ENCODE results near the gene MYOM3. TPM values are rescaled to one million over a fixed set of nuclear protein-coding genes. Genes with fewer than 3 reads are reported as not detected.

MYOM3 gene
- total and polyA plus RNA-seq, 2 of the 13 experiments (the other 11 are each of a cell fraction or from before 2014, with no cell fraction given) = 5.8 to 15.3 TPM

- TF ChIP-seq ZHX2 (IDR thresholded peaks at IDR 0.05; ENCODE audit: low read depth) (no peak), ZHX2 (CRISPR knock-in tag; IDR thresholded peaks at IDR 0.05; ENCODE audit: borderline replicate concordance) (no peak), MLXIP (CRISPR knock-in tag; IDR thresholded peaks at IDR 0.05; ENCODE audit: borderline replicate concordance) (no peak), NAIF1 (CRISPR knock-in tag; IDR thresholded peaks at IDR 0.05; ENCODE audit: borderline replicate concordance) (no peak), ZNF556 (CRISPR knock-in tag; IDR thresholded peaks at IDR 0.05; ENCODE audit: borderline replicate concordance) (peak; percentile 73; the same call in 1 of the 2 replicates), ZNF251 (CRISPR knock-in tag; IDR thresholded peaks at IDR 0.05) (no peak), ZNF230 (CRISPR knock-in tag; IDR thresholded peaks at IDR 0.05) (no peak; the same call in 1 of the 2 replicates), ZNF83 (CRISPR knock-in tag; IDR thresholded peaks at IDR 0.05; ENCODE audit: borderline replicate concordance) (no peak), HNRNPLL (IDR thresholded peaks at IDR 0.05; ENCODE audit: low read depth, low read length, poor library complexity, severe bottlenecking) (no peak), ZNF660 (CRISPR knock-in tag; IDR thresholded peaks at IDR 0.05; ENCODE audit: borderline replicate concordance, low read depth) (no peak), ZNF451 (CRISPR knock-in tag; IDR thresholded peaks at IDR 0.05) (no peak)
- TF ChIP-seq, protein P1, sequence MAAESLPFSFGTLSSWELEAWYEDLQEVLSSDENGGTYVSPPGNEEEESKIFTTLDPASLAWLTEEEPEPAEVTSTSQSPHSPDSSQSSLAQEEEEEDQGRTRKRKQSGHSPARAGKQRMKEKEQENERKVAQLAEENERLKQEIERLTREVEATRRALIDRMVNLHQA (CRISPR knock-in tag; IDR thresholded peaks at IDR 0.05) = no peak
- TF ChIP-seq, protein P2, sequence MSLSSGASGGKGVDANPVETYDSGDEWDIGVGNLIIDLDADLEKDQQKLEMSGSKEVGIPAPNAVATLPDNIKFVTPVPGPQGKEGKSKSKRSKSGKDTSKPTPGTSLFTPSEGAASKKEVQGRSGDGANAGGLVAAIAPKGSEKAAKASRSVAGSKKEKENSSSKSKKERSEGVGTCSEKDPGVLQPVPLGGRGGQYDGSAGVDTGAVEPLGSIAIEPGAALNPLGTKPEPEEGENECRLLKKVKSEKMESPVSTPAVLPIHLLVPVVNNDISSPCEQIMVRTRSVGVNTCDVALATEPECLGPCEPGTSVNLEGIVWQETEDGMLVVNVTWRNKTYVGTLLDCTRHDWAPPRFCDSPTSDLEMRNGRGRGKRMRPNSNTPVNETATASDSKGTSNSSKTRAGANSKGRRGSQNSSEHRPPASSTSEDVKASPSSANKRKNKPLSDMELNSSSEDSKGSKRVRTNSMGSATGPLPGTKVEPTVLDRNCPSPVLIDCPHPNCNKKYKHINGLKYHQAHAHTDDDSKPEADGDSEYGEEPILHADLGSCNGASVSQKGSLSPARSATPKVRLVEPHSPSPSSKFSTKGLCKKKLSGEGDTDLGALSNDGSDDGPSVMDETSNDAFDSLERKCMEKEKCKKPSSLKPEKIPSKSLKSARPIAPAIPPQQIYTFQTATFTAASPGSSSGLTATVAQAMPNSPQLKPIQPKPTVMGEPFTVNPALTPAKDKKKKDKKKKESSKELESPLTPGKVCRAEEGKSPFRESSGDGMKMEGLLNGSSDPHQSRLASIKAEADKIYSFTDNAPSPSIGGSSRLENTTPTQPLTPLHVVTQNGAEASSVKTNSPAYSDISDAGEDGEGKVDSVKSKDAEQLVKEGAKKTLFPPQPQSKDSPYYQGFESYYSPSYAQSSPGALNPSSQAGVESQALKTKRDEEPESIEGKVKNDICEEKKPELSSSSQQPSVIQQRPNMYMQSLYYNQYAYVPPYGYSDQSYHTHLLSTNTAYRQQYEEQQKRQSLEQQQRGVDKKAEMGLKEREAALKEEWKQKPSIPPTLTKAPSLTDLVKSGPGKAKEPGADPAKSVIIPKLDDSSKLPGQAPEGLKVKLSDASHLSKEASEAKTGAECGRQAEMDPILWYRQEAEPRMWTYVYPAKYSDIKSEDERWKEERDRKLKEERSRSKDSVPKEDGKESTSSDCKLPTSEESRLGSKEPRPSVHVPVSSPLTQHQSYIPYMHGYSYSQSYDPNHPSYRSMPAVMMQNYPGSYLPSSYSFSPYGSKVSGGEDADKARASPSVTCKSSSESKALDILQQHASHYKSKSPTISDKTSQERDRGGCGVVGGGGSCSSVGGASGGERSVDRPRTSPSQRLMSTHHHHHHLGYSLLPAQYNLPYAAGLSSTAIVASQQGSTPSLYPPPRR (CRISPR knock-in tag; IDR thresholded peaks at IDR 0.05; ENCODE audit: borderline replicate concordance) = no peak; the same call in 1 of the 2 replicates
These were observed 8.2 kb upstream of the MYOM3 start (continued) for GRCh38 chr1:24119859-24120756.

Measured in HepG2 (cell line).